Measurements from ENCODE around the gene GRSF1. TPM values are rescaled to one million over a fixed set of nuclear protein-coding genes. Genes with fewer than 3 reads are reported as not detected.
"Not testable (repeated sequence)": the region's sequence is repeated elsewhere in the genome, so short reads cannot be mapped to it uniquely, and the experiment has no call there.

The GRSF1 gene
- total RNA-seq, 1 experiment from 2014 or later: 108 TPM

DNA sequence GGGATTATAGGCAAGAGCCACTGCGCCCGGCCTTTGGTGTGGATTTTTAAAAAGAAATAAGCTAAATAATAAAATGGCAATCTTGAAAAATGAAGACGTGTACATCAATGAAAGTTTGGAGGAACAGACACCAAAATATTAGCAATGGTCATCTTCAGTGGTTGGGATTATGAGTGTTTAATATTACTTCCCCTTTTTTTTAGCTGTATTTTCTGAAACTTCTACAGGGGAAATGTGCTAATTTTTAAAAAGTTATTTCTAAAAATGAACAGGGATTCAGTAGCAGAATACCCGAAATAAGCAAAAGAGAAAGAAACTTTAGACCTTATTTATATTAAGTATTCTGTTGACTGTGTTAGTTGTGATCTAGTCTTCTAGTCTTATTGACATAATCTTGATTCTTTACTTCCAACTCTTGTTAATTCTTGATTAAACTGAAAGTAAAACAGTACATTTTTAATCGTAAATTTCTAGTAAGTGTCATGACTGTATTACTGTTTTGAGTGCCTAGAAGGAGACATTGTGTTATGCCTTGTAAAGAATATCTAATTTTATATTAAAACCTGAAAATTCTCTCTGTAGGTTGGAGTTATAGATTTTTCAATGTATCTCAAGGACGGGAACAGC is 66.6 kb downstream of the GRSF1 start:
- no peak overlapping the region for H2BK12ac ChIP-seq (ENCODE audit: insufficient read length, low read depth, low read length)
- H3K56ac ChIP-seq (ENCODE audit: insufficient read length, low read depth, low read length): no peak overlapping the region
- TF ChIP-seq, protein P1, sequence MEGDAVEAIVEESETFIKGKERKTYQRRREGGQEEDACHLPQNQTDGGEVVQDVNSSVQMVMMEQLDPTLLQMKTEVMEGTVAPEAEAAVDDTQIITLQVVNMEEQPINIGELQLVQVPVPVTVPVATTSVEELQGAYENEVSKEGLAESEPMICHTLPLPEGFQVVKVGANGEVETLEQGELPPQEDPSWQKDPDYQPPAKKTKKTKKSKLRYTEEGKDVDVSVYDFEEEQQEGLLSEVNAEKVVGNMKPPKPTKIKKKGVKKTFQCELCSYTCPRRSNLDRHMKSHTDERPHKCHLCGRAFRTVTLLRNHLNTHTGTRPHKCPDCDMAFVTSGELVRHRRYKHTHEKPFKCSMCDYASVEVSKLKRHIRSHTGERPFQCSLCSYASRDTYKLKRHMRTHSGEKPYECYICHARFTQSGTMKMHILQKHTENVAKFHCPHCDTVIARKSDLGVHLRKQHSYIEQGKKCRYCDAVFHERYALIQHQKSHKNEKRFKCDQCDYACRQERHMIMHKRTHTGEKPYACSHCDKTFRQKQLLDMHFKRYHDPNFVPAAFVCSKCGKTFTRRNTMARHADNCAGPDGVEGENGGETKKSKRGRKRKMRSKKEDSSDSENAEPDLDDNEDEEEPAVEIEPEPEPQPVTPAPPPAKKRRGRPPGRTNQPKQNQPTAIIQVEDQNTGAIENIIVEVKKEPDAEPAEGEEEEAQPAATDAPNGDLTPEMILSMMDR (conservative IDR thresholded peaks at IDR 0.05): no peak
- H3K4me2 ChIP-seq (ENCODE audit: insufficient read depth, insufficient read length, low read length): no peak overlapping the region
- H3K79me1 ChIP-seq (ENCODE audit: insufficient read depth, low read depth, low read length, poor library complexity, severe bottlenecking): no peaks in the 10 kb centered on the region
- no peak overlapping the region for H4K8ac ChIP-seq (replicated peaks; ENCODE audit: insufficient read length, low read depth, low read length)
- Mint-ChIP-seq H3K36me3 (ENCODE audit: insufficient read depth in 1 of 3, low read depth in 3 of 3) (peaks cover 2 to 19% (median 17%) of the 10 kb centered on the region in 3 experiments; a peak in 5 of 7 replicates), H3K4me1 (no peaks in the 10 kb centered on the region), H3K9me3 (no peaks in the 10 kb centered on the region), H3K27ac (no peak overlapping the region), H3K27me3 (ENCODE audit: low read depth) (no peaks in the 10 kb centered on the region), H3K4me3 (no peak overlapping the region)
- no peak overlapping the region for H3K18ac ChIP-seq (ENCODE audit: insufficient read length, low read depth, low read length)
- no peak overlapping the region for H3T11ph ChIP-seq (ENCODE audit: low read length)
- no peaks in the 10 kb centered on the region for H3K9me3 ChIP-seq (ENCODE audit: control insufficient read depth, low read depth, low read length)
- no peak overlapping the region for H4K91ac ChIP-seq (ENCODE audit: insufficient read length, low read depth, low read length)
- H3K4me1 ChIP-seq (ENCODE audit: insufficient read depth, low read length): no peaks in the 10 kb centered on the region
- H2BK120ac ChIP-seq (ENCODE audit: low read depth, low read length, poor library complexity, severe bottlenecking): no peak overlapping the region
- no CpG with 5 or more reads among the region's 6 CpGs for WGBS (ENCODE audit: extremely low coverage, insufficient read length, low lambda C conversion rate)
- H2AK5ac ChIP-seq (ENCODE audit: insufficient read length, low read length): no peak overlapping the region
- H3K27me3 ChIP-seq (ENCODE audit: insufficient read depth, low read length): no peaks in the 10 kb centered on the region
- no peak overlapping the region for H2AFZ ChIP-seq (ENCODE audit: low read length)
- no peaks in the 10 kb centered on the region for H4K20me1 ChIP-seq (ENCODE audit: control insufficient read depth, insufficient read depth, insufficient read length)
- H3K23me2 ChIP-seq (ENCODE audit: insufficient read length, low read depth, low read length, poor library complexity, severe bottlenecking): no peaks in the 10 kb centered on the region
- no peak overlapping the region for H3K23ac ChIP-seq (ENCODE audit: insufficient read length, low read depth, low read length)
- H2BK15ac ChIP-seq (ENCODE audit: low read depth, low read length): no peak overlapping the region
- no peak overlapping the region for H3K27ac ChIP-seq (ENCODE audit: insufficient read length, low read depth, low read length)
- no peaks in the 10 kb centered on the region for H3K79me2 ChIP-seq (ENCODE audit: insufficient read depth, low read length)
- no peak overlapping the region for H2BK5ac ChIP-seq (ENCODE audit: insufficient read length, low read length)
- no peak overlapping the region for H3K9ac ChIP-seq (ENCODE audit: extremely low read depth, insufficient read length, low read length)
- no peak overlapping the region for H4K5ac ChIP-seq (ENCODE audit: insufficient read length, low read depth, low read length)
- no peak overlapping the region for H2BK20ac ChIP-seq (ENCODE audit: low read depth, low read length, poor library complexity, severe bottlenecking)
- H3K14ac ChIP-seq (ENCODE audit: insufficient read depth, low read length): no peak overlapping the region
- no peak for DNase-seq
- H3K4ac ChIP-seq (ENCODE audit: low read depth, low read length): no peak overlapping the region

DNA sequence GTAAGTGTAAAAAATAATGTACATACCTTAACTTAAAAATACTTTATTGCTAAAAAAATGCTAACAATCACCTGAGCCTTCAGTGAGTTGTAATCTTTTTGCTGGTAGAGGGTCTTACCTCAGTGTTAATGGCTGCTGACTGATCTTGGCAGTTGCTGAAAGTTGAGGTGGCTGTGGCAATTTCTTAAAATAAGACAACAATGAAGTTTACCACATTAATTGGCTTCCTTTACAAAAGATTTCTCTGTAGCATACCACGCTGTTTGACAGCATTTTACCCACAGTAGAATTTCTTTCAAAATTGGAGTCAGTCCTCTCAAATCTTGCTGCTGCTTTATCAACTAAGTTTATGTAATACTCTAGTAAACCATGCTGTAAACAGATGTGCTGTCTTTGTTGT is 70.3 kb downstream of the GRSF1 start:
- not testable (repeated sequence) for H3T11ph ChIP-seq (ENCODE audit: low read length); H3K4me1 ChIP-seq (ENCODE audit: insufficient read depth, low read length); H3K18ac ChIP-seq (ENCODE audit: insufficient read length, low read depth, low read length); H3K9me3 Mint-ChIP-seq; H3K27me3 Mint-ChIP-seq (ENCODE audit: low read depth); H3K23ac ChIP-seq (ENCODE audit: insufficient read length, low read depth, low read length); H2BK12ac ChIP-seq (ENCODE audit: insufficient read length, low read depth, low read length); H3K4ac ChIP-seq (ENCODE audit: low read depth, low read length); H3K27me3 ChIP-seq (ENCODE audit: insufficient read depth, low read length); H3K27ac Mint-ChIP-seq; H2BK15ac ChIP-seq (ENCODE audit: low read depth, low read length); H3K4me2 ChIP-seq (ENCODE audit: insufficient read depth, insufficient read length, low read length); H4K91ac ChIP-seq (ENCODE audit: insufficient read length, low read depth, low read length); H3K9ac ChIP-seq (ENCODE audit: extremely low read depth, insufficient read length, low read length); H3K79me1 ChIP-seq (ENCODE audit: insufficient read depth, low read depth, low read length, poor library complexity, severe bottlenecking); DNase-seq; H2AFZ ChIP-seq (ENCODE audit: low read length); H2AK5ac ChIP-seq (ENCODE audit: insufficient read length, low read length); H3K79me2 ChIP-seq (ENCODE audit: insufficient read depth, low read length); H2BK120ac ChIP-seq (ENCODE audit: low read depth, low read length, poor library complexity, severe bottlenecking); H3K56ac ChIP-seq (ENCODE audit: insufficient read length, low read depth, low read length); H3K4me1 Mint-ChIP-seq; H3K14ac ChIP-seq (ENCODE audit: insufficient read depth, low read length); H4K5ac ChIP-seq (ENCODE audit: insufficient read length, low read depth, low read length); H3K27ac ChIP-seq (ENCODE audit: insufficient read length, low read depth, low read length); H4K20me1 ChIP-seq (ENCODE audit: control insufficient read depth, insufficient read depth, insufficient read length); H3K9me3 ChIP-seq (ENCODE audit: control insufficient read depth, low read depth, low read length); H4K8ac ChIP-seq (replicated peaks; ENCODE audit: insufficient read length, low read depth, low read length); H2BK20ac ChIP-seq (ENCODE audit: low read depth, low read length, poor library complexity, severe bottlenecking); H2BK5ac ChIP-seq (ENCODE audit: insufficient read length, low read length); H3K23me2 ChIP-seq (ENCODE audit: insufficient read length, low read depth, low read length, poor library complexity, severe bottlenecking); H3K4me3 Mint-ChIP-seq
- peaks cover 3 to 30% (median 25%) of the 10 kb centered on the region in 3 experiments; a peak in 6 of 7 replicates for H3K36me3 Mint-ChIP-seq (ENCODE audit: insufficient read depth in 1 of 3, low read depth in 3 of 3)
- WGBS (ENCODE audit: extremely low coverage, insufficient read length, low lambda C conversion rate): no CpG with 5 or more reads among the region's 1 CpG
